Embryonic facial prominence (tissue), 1 donor: ENCODE measurements around the gene C2CD4B.

ENCODE experiments used
- DNase-seq: peaks from one replicate; pipeline ENCODE4 v3.0.0-alpha.2; 2016; ENCODE audit errors: extremely low spot score

Gene C2CD4B

DNA sequence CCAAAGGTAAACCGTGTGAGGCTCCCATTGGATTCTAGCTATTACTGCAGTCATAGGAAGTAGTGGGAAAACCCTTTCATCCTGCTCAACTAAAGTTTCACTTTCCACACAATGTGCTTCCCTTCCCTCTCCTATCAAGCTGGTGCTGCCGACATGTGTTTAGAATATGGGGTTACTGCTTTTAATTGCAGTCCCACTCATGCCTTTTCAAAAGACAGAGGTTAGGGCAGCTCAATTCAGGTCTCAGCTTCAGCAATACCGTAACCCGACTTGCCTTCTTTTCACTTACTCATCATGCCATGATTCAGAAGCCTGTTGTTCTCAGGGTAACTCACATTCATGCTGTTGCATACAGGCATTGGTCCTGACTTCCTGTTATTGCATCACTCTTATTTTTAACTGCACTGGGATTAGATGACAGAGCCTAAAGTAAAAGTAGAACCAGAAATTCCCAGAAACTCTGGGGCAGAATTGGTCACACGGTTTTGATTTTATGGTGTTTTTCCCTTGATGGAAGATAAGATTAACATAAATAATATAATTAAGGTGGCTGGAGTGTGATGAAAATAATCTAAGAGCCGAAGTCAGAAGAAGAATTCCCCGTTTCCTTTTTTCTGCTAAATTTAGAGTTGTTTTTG lies 45.7 kb downstream of the C2CD4B start:
- no peak for DNase-seq

DNA sequence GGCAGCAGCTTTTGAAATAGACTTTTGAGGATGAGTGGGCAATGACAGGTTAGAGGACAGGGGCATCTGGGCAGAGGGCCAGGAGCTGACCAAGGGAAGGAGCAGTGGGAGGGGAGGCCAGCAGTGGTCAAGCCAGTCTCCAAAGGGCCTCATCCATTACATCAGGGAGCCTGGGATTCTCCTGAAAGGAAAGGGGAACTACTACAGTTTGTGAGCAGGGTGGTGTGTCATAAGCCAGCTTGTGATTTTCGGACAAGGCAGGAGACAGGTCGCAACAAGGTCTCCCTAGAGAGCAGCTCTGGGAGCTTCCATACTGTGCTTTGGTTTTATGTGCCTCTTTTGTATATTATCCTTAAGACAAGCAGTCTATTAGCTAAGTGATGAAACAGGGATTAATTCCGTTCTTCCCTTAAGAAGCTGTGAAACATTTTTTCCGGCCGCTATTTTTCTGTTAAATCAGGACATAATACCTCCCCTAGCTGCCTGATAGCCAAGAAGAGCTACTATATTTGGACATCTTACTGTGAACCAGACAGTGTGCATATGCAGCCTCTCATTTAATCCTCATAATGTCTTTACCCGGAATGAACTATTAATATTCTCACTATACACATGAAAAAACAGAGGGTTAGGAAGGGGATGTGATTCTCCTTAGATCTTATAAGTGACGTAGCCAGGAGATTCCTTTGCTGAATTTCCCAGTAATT lies 46.4 kb downstream of the C2CD4B start:
- DNase-seq = no peak

DNA sequence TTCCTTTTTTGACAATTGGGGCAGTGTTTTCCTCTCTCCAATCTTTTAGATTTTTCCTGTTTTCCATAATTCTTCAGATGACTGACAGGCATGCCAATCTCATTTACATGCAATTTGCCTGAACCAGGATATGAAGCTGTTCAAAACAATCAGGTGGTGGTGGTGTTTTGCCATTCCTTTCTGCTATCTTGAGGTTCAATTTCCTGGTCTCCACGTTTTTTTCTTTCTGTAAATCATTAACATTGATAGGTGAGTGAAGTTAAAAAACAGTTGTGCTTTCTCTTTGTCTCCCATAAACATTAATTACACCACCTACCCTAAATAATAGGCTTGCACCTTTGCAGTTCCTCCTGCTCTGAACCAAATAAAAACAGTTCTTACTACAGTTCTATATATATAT lies 49.2 kb downstream of the C2CD4B start:
- no peak for DNase-seq
